ENCODE measurements around the gene ITIH5.
"Not testable (repeated sequence)": the region's sequence is repeated elsewhere in the genome, so short reads cannot be mapped to it uniquely, and the experiment has no call there.

Gene ITIH5

GRCh38 chr10:7680078-7680477 lies 13.3 kb upstream of the ITIH5 start:
- H3K4me1 ChIP-seq (ENCODE audit: control insufficient read depth, insufficient read depth, low read length); H3K9me3 ChIP-seq (ENCODE audit: control insufficient read depth, low read length); H3K36me3 ChIP-seq (ENCODE audit: control insufficient read depth, insufficient read depth, low read length); H3K9ac ChIP-seq (ENCODE audit: low read length); H3K4me3 ChIP-seq (ENCODE audit: low read length): not testable (repeated sequence)
- peaks cover 28% of the 10 kb centered on the region for H3K27me3 ChIP-seq (ENCODE audit: control insufficient read depth, insufficient read depth, low read length)

GRCh38 chr10:7679256-7679655 lies 12.5 kb upstream of the ITIH5 start:
- Histone ChIP-seq H3K9ac (ENCODE audit: low read length) (no peak overlapping the region), H3K4me1 (ENCODE audit: control insufficient read depth, insufficient read depth, low read length) (no peaks in the 10 kb centered on the region), H3K27me3 (ENCODE audit: control insufficient read depth, insufficient read depth, low read length) (peaks cover 32% of the 10 kb centered on the region), H3K36me3 (ENCODE audit: control insufficient read depth, insufficient read depth, low read length) (no peaks in the 10 kb centered on the region), H3K9me3 (ENCODE audit: control insufficient read depth, low read length) (no peaks in the 10 kb centered on the region), H3K4me3 (ENCODE audit: low read length) (no peak overlapping the region)

GRCh38 chr10:7672341-7673134 lies 5.8 kb upstream of the ITIH5 start:
- no peak overlapping the region for H3K9ac ChIP-seq (ENCODE audit: low read length)
- no peak overlapping the region for H3K4me3 ChIP-seq (ENCODE audit: low read length)
- H3K36me3 ChIP-seq (ENCODE audit: control insufficient read depth, insufficient read depth, low read length) = no peaks in the 10 kb centered on the region
- no peaks in the 10 kb centered on the region for H3K9me3 ChIP-seq (ENCODE audit: control insufficient read depth, low read length)
- H3K27me3 ChIP-seq (ENCODE audit: control insufficient read depth, insufficient read depth, low read length) = peaks cover 63% of the 10 kb centered on the region
- H3K4me1 ChIP-seq (ENCODE audit: control insufficient read depth, insufficient read depth, low read length) = no peaks in the 10 kb centered on the region

GRCh38 chr10:7670157-7670556 lies 3.4 kb upstream of the ITIH5 start:
- H3K36me3 ChIP-seq (ENCODE audit: control insufficient read depth, insufficient read depth, low read length) = no peaks in the 10 kb centered on the region
- no peaks in the 10 kb centered on the region for H3K4me1 ChIP-seq (ENCODE audit: control insufficient read depth, insufficient read depth, low read length)
- no peak overlapping the region for H3K9ac ChIP-seq (ENCODE audit: low read length)
- no peaks in the 10 kb centered on the region for H3K9me3 ChIP-seq (ENCODE audit: control insufficient read depth, low read length)
- no peak overlapping the region for H3K4me3 ChIP-seq (ENCODE audit: low read length)
- H3K27me3 ChIP-seq (ENCODE audit: control insufficient read depth, insufficient read depth, low read length) = peaks cover 63% of the 10 kb centered on the region

- Histone ChIP-seq H3K4me3 (ENCODE audit: low read length) (no peak overlapping the region), H3K36me3 (ENCODE audit: control insufficient read depth, insufficient read depth, low read length) (no peaks in the 10 kb centered on the region), H3K9ac (ENCODE audit: low read length) (no peak overlapping the region), H3K4me1 (ENCODE audit: control insufficient read depth, insufficient read depth, low read length) (no peaks in the 10 kb centered on the region), H3K9me3 (ENCODE audit: control insufficient read depth, low read length) (no peaks in the 10 kb centered on the region), H3K27me3 (ENCODE audit: control insufficient read depth, insufficient read depth, low read length) (peaks cover 58% of the 10 kb centered on the region)
Observed at GRCh38 chr10:7667262-7668141, 736 bp upstream of the ITIH5 start.

GRCh38 chr10:7665767-7666166 lies 999 bp downstream of the ITIH5 start:
- no peaks in the 10 kb centered on the region for H3K36me3 ChIP-seq (ENCODE audit: control insufficient read depth, insufficient read depth, low read length)
- no peak overlapping the region for H3K9ac ChIP-seq (ENCODE audit: low read length)
- H3K27me3 ChIP-seq (ENCODE audit: control insufficient read depth, insufficient read depth, low read length) = peaks cover 52% of the 10 kb centered on the region
- no peaks in the 10 kb centered on the region for H3K4me1 ChIP-seq (ENCODE audit: control insufficient read depth, insufficient read depth, low read length)
- H3K9me3 ChIP-seq (ENCODE audit: control insufficient read depth, low read length) = no peaks in the 10 kb centered on the region
- H3K4me3 ChIP-seq (ENCODE audit: low read length) = no peak overlapping the region

- Histone ChIP-seq H3K9me3 (ENCODE audit: control insufficient read depth, low read length) (no peaks in the 10 kb centered on the region), H3K4me1 (ENCODE audit: control insufficient read depth, insufficient read depth, low read length) (no peaks in the 10 kb centered on the region), H3K9ac (ENCODE audit: low read length) (no peak overlapping the region), H3K27me3 (ENCODE audit: control insufficient read depth, insufficient read depth, low read length) (peaks cover 42% of the 10 kb centered on the region), H3K36me3 (ENCODE audit: control insufficient read depth, insufficient read depth, low read length) (no peaks in the 10 kb centered on the region), H3K4me3 (ENCODE audit: low read length) (no peak overlapping the region)
Observed at GRCh38 chr10:7664707-7665106, 2.1 kb downstream of the ITIH5 start.

- no peaks in the 10 kb centered on the region for H3K36me3 ChIP-seq (ENCODE audit: control insufficient read depth, insufficient read depth, low read length)
- H3K4me1 ChIP-seq (ENCODE audit: control insufficient read depth, insufficient read depth, low read length) = no peaks in the 10 kb centered on the region
- no peak overlapping the region for H3K4me3 ChIP-seq (ENCODE audit: low read length)
- H3K9ac ChIP-seq (ENCODE audit: low read length) = no peak overlapping the region
- H3K27me3 ChIP-seq (ENCODE audit: control insufficient read depth, insufficient read depth, low read length) = peaks cover 25% of the 10 kb centered on the region
- no peaks in the 10 kb centered on the region for H3K9me3 ChIP-seq (ENCODE audit: control insufficient read depth, low read length)
Observed at GRCh38 chr10:7662522-7662921, 4.2 kb downstream of the ITIH5 start.

- Histone ChIP-seq H3K36me3 (ENCODE audit: control insufficient read depth, insufficient read depth, low read length) (no peaks in the 10 kb centered on the region), H3K27me3 (ENCODE audit: control insufficient read depth, insufficient read depth, low read length) (peaks cover 5% of the 10 kb centered on the region), H3K4me3 (ENCODE audit: low read length) (no peak overlapping the region), H3K4me1 (ENCODE audit: control insufficient read depth, insufficient read depth, low read length) (no peaks in the 10 kb centered on the region), H3K9me3 (ENCODE audit: control insufficient read depth, low read length) (no peaks in the 10 kb centered on the region), H3K9ac (ENCODE audit: low read length) (no peak overlapping the region)
Observed at GRCh38 chr10:7659560-7659959, 7.2 kb downstream of the ITIH5 start.

GRCh38 chr10:7657552-7657951 lies 9.2 kb downstream of the ITIH5 start:
- H3K36me3 ChIP-seq (ENCODE audit: control insufficient read depth, insufficient read depth, low read length) = no peaks in the 10 kb centered on the region
- H3K9me3 ChIP-seq (ENCODE audit: control insufficient read depth, low read length) = no peaks in the 10 kb centered on the region
- no peaks in the 10 kb centered on the region for H3K4me1 ChIP-seq (ENCODE audit: control insufficient read depth, insufficient read depth, low read length)
- H3K27me3 ChIP-seq (ENCODE audit: control insufficient read depth, insufficient read depth, low read length) = peaks cover 3% of the 10 kb centered on the region
- no peak overlapping the region for H3K4me3 ChIP-seq (ENCODE audit: low read length)
- no peak overlapping the region for H3K9ac ChIP-seq (ENCODE audit: low read length)

- not testable (repeated sequence) for H3K36me3 ChIP-seq (ENCODE audit: control insufficient read depth, insufficient read depth, low read length); H3K27me3 ChIP-seq (ENCODE audit: control insufficient read depth, insufficient read depth, low read length); H3K9me3 ChIP-seq (ENCODE audit: control insufficient read depth, low read length); H3K4me1 ChIP-seq (ENCODE audit: control insufficient read depth, insufficient read depth, low read length); H3K9ac ChIP-seq (ENCODE audit: low read length); H3K4me3 ChIP-seq (ENCODE audit: low read length)
Observed at GRCh38 chr10:7657079-7657478, 9.7 kb downstream of the ITIH5 start.

- Histone ChIP-seq H3K27me3 (ENCODE audit: control insufficient read depth, insufficient read depth, low read length) (no peaks in the 10 kb centered on the region), H3K4me3 (ENCODE audit: low read length) (no peak overlapping the region), H3K9ac (ENCODE audit: low read length) (no peak overlapping the region), H3K4me1 (ENCODE audit: control insufficient read depth, insufficient read depth, low read length) (no peaks in the 10 kb centered on the region), H3K36me3 (ENCODE audit: control insufficient read depth, insufficient read depth, low read length) (no peaks in the 10 kb centered on the region), H3K9me3 (ENCODE audit: control insufficient read depth, low read length) (no peaks in the 10 kb centered on the region)
Observed at GRCh38 chr10:7651853-7652470, 14.8 kb downstream of the ITIH5 start.
